ENCODE data around the gene GABRB1.
A peak's percentile ranks its signal among the peaks of the same experiment; 100 is the strongest.

The GABRB1 gene

DNA sequence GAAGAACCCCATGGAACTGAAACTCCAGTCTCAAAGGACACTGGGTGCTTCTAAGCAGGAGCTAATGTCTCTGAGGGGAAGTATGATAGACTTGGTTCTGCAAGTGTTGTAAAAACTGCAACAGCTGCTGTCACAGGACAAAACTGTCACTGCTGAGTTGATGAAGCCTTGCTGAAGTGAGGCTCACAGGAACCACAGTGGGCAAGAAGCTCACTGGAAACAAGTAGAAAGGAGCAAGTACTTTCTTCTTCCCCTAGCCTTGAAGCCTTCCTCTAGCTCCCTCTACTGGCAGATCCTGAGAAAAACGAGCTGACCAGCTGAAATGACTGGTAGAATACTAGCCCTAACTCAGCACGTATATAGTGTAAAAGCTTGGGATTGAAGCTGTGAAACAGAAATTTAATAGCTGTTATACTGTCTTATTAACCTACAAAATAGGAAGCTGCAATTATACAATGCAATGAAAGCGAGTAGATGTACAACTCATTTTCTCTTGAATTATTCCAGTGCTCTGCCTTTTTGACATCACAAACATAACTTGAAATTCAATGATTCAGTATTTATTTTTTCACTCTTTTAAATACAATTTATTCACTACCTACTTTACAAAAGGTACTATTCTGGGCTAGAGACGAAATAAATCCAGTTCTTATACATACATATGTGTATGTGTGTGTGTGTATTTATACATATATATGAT is 91.4 kb downstream of the GABRB1 start:
- DNase-seq, result peak; percentile 44

DNA sequence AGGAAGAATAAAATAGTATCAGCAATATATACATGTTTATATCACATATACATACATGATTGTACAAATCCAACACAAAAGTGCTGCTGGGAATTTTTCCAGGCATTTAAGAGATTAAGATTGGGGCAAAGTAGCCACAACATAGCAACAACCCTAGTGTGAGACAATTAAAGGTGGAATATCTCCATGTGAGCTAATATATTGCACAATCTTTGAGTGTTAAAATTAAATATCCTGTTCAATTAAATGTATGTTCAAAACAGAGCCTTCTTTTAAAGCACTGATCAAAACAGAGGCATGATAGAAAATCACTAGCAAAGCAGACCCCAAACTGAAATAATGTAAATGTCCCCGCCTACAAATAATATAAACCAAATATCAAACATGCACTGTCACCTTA is 97.6 kb downstream of the GABRB1 start:
- DNase-seq, result no peak

DNA sequence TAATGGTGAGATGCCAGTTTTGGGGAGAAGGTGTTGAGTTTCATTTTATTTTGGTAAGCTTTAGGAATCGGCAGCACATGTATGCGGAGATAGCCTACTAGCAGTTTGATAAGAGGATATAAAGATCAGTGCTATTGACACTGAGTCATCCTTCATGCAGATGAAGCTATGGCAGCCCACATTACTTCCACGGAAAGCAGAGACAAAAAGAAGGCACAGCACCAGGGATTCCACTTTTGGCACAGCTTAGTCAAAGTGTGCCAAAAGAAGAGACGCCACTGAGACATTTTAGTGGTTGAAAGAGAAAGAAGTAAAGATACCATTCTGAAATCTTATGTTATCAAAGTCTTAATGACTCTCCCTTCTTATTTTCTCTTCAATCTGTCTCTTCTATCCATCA is 103.8 kb downstream of the GABRB1 start:
- no peak for DNase-seq

DNA sequence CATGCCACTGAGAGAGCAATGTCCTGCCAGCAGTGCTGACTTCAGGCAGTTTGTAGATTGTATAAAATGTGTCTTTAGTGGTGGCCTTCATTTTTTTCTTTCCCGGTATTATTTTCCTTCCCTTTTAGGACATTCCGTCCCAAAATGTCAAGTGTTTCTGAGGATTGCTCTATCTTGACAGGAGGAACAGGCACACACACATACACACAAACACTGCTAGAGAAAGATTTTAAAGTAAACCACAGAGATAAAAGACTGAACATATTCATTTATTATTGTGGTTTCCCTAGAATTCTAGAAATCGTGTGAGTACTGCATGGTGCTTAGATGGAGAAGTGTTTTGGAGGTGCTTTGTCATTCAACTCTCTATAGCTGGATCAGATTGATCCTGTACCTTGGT is 111.9 kb downstream of the GABRB1 start:
- no peak for DNase-seq

DNA sequence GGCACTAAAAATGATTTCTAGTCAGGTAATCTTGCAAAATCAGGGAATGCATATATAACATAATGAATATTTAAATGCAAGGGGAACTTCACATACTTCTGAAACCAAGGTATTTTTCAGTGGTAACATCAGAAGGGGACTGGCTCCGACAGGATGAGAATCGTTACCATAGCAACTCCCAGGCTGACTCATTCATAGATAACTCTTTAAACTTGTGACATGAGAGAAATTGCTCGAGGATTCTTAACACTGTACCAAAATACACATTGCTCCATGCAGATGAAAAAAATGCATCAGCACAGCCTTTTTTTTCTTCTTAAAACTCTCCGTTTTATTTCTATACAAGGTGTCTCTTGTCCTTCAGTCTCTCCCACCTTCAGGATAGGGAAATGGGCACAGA is 114.3 kb downstream of the GABRB1 start:
- no peak for DNase-seq

DNA sequence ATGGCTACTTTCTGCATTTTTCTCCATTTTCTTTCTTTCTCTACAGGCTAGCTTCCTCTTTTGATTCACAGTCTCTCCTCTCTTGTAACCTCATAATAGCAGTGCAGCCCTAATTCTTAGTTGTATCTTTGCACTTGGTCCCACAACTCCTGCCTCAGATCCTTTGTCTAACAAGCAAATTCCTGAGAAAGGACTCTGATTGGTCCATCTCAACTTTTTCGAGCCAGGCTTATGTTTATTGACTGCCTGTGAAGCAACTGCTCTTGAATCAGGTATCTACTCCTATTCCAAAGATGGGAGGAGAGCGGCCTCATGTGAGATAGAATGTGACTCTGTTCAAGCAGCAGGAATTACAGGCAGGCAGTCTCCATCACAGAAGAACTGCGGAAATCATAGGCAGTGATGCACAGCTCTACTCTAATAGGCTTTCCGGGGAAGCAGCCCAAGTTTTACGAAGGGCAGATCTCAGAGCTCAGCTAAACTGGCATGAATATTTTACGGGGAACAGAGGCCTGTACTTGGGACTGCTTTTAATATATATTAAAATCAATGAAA is 123.5 kb downstream of the GABRB1 start:
- DNase-seq, result no peak

DNA sequence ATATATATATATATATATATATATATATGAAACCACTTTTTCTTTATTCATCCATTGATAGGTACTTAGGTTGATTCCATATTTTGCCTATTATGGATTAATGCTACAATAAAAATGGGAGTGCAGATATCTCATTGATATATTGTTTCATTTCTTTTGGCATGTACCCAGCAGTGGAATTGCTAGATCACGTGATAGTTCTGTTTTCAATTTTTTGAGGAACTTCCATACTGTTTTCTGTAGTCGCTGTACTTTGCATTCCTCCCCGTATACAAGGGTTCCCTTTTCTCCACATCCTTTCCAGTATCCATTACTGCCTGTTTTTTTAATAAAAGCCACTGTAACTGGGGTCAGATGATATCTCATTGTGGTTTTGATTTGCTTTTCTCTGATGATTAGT is 124.6 kb downstream of the GABRB1 start:
- DNase-seq, result no peak

DNA sequence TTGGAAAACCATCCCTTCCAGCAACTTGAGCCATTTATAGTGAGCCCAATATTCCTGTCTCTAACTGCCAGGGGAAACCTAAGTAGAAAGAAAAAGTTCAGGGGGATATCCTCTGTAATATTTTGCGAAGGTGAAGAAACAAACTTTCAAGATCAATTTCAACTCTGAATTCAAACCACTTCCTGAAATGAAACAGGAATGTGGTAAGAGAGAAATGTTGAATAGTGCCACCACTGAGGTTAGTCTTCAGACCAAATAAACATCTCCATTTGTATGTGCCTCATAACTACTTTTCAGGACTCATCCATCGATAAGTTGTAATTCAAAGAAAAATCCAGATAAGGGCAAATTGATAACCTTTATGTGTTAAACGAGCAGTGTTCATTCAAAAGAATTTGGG is 128.7 kb downstream of the GABRB1 start:
- no peak for DNase-seq

DNA sequence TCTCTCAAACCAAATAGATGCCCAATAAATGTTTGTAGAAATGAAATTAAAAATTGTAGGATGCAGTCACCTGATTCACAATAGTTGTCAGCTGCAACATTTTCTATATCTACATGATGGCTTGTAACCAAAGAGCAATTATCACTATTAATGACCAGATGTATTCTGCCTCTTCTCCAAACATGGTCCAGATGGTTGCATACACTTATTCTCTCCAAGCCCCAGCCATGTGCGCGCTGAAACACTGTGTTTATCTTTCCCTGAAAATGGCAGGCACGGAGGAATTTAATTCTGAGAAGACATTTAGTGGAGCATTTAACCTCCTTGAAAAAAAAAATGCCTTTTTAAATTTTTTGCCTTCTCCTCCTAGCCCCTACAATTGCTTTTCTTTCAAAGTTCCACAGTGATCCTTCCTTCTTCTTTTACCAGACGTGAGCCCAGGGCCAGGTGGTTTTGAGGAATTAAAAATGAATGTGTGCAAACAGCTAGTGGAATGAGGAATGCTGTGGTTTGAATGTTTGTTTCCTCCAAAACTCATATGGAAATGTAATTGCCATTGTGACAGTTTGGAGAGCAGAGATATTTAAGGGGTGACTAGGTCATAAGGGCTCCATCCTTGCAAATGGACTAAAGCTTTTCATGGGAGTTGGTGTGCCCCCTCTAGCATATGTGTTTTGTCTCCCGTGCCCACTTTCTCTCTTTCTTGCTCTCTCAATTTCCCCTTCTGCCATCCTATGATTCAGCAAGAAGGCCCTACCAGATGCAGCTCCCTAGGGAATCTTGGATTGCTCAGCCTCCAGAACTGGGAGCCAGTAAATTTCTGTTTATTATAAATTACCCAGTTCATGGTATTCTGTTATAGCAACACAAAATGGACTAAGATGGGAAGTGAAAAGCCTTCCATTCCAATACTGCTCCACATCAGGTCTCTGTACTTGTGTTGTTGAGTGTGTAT is 136.0 kb downstream of the GABRB1 start:
- no peak for DNase-seq

DNA sequence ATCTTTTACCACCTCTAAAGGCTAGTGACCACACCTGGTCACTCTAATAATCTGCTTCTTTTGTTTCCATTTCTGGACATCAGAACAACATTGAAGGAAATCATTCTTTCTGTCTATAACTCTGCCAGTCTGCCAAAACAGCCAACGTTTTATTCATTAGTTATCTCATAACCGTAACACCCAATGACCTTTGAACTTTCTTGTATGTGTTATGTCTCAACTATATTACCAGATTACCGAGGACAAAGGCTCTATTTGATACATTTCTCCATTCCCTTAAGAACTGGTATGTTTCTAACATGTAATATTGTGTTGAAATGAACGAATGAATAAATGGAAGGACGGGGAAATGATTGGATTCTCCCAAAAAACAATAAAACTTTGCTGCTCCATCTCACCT is 152.7 kb downstream of the GABRB1 start:
- no peak for DNase-seq

DNA sequence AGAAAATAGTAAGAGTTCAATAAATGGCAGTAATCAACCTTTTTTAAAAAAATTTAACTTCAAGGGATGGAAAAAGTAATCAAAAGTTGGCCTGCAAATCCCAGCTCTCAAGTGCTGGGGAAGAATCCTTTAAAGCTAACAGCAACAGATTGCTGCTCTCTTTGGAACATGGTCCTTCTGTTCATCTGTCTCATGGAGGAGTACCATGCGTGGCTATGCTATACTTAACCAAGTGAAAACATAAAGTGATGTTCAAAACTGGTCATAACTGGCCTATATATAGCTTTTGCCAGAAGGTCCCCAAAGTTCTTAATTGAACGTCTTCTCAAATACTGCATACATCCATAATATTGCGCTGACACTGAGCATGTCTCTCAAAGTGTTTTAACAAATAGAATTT is 154.4 kb downstream of the GABRB1 start:
- no peak for DNase-seq

DNA sequence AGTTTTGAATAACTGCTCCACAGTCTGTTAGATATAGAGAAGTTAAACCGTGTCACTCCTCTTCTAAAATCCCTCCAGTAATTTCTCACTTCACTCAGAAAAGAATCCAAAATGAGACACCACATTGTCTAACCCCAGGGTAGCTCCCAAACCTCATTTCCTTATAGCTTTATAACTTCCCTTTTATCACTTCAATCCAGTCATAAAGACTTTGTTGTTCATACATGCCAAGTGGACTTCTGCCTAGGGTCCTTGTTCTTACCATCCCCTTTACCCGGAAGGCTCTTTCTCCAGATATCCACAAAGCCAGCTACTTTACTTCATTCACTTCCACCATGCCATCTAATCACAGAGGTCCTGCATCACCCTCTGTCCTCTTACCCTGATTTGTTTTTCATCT is 156.2 kb downstream of the GABRB1 start:
- DNase-seq, result no peak

DNA sequence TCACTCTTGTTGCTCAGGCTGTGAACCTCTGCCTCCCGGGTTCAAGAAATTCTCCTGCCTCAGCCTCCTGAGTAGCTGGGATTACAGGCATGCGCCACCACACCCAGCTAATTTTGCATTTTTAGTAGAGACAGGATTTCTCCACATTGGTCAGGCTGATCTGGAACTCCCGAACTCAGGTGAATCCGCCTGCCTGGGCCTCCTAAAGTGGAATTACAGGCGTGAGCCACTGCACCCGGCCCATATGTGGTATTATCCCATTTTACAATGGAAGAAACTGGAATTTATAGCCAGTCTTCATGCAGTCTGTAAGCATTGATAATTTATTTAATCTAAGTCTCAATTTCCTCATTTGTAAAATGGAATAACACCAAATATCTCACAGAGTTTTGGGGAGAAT is 161.8 kb downstream of the GABRB1 start:
- no peak for DNase-seq

DNA sequence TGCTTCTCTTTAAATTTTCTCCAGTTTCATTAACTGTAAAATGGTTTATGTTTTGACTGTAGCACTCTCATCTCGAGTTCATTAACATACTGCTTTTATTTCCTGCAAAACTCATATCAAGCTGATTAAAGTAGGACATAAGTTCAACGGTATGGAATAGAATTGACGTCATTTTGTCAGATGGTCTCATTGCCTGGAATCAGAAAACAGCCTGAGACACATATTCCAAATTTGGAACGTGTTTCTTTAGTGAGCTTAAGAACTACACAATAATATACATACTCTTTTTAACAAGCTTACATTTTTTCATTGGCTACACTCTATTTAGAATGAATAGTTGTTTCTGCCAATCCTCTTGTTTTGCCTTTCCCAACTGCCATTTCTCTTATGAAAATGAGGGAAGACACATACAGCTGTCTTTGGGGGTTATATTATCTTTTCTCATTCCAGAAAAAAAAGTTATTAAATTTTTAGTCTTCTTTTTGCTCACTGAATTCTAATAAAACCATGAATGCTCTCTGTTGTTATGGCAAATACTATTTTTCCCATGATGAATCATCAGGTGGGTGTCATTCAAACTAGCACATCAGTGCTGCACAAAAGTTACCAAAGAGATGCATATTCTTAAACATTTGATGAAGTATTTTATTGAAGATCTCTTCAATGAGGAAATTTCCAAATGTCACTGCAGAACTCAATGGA is 162.8 kb downstream of the GABRB1 start:
- DNase-seq, result no peak

DNA sequence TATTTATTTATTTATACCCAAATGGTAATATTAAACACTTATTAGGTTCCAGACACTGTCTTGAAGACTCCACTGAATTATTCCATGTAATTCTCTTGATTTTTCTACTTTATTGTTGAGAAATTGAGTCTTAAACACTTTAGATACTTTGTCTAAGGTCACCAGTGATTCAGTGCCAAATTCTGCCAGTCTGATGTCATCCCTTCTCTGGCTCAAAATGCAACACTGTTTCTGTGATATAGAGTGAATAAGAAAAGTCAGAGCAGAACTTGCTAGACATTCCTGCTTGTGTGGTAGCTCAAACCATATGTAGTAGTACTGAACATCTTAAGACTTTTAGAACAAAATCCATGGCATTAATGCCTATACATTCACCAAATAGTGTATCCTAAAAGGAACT is 164.3 kb downstream of the GABRB1 start:
- DNase-seq, result no peak

DNA sequence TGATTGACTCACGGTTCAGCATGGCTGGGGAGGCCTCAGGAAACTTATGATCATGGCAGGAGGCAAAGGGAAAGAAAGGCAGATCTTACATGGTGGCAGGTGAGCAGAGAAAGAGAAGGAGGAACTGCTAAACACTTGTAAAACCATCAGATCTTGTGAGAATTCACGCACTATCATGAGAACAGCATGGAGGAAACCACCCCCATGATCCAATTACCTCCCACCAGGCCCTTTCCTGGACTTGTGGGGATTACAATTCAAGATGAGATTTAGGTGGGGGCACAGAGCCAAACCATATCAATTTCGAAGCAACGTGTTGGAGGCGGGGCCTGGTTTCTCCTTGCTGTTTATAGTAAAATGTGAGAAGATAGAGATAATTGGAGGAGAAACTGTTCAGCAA is 167.4 kb downstream of the GABRB1 start:
- no peak for DNase-seq

DNA sequence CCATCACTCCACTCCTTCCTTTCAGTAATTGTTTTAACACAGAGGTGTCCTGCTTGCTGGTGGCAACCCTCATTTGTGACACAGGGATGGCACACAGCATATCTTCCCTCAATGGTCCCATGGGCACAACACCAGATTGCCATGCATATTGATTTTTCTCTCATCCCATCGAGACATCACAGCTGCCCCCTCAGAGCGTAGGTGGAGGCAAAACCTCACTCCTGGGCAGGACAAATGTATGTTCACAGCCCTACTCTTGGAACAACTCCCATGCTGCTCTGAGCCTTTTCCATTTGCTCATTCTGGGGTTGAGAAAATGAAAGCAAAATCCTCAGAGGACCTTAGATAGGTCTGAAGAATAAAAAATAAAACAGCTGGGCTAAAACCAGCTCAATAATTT is 172.2 kb downstream of the GABRB1 start:
- no peak for DNase-seq

DNA sequence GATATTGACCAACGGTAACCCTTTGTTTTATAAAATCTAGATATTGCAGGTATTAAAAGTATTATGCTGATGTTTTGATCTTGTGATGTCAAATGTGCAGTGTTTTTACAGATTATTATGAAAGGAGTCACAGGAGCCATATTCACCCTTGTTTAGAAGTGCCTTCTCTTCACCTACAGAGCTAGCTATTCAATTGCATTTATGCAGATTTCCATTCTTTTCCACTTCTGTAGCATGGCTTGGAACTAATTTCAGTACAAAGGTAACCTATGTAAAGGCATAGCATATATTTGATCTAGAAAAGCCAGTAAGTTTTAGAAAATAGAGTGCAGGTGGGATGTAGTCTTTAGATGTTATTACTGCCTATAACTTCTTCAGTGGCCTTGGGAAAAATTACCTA is 176.2 kb downstream of the GABRB1 start:
- DNase-seq, result no peak

DNA sequence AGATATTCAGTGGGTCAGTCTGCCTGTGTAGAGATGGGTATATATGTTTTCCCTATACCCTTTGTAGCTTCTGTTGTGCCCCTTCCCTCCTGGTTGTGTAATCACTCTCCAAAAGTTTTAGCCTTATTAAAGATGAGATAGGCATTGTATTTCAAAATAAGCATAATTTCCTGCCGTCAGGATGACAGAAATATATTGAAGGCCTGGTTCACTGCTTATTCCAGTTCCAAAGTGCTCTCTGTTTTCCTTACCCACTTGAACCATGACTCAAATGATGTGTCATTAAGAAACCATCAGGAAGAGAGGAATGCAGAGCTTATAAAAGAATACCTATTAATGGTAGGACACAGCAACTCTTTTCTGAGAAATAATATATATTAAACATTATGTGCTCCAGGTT is 178.5 kb downstream of the GABRB1 start:
- DNase-seq, result no peak

DNA sequence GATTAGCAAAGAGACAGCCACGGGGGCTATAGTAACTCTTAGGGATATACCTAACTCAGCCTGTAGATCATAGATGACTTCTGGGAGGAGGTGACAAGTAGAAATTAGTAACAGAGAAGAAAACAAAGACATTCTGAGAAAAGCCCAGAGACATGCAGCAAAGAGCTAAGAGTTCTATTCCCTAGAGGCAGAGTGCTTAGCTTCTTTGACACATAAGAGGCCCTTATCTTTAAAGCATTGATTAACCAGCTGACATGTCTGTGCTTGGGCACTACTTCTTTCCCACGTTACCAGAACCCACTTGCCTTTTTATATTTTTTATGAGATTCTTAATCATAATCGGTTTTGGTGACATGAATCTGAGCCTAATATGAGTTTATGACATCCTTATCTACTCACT is 179.5 kb downstream of the GABRB1 start:
- no peak for DNase-seq

DNA sequence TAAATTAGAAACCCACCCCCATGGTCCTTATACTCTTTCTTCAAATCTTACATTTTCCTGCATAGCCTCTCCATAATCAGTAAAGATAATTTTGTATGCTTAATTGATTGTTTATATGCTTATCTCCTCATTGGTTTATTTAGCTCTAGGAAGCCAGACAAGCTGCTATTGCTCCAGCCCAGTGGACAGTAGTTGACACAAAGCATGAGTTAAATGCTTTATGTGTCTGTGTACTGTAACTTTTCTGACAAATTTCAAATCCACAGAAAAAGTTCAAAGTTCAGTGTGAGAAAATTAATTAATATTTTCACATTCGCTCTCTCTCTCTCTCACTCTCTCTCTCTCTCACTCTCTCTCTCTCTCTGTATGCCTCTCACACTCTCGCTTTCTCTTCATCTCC is 181.7 kb downstream of the GABRB1 start:
- no peak for DNase-seq

DNA sequence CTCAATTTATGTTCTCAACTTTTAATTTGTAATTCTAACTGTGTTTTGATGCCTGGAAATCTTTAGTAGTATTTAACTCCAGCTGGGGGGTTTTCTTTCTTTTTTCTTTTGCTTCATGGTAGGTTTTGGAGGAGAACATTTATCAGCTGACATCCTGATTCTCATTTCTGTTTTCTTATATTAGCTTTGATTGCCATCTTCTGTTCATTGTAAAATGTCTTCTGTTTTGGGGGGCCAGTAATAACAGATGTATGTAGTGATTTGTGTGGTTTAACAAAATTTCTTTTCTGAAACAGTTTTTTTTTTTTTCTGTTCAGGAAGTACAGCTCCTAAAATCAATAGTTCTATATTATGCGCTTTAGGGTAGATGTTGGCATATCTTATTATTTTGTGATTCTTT is 182.2 kb downstream of the GABRB1 start:
- no peak for DNase-seq

DNA sequence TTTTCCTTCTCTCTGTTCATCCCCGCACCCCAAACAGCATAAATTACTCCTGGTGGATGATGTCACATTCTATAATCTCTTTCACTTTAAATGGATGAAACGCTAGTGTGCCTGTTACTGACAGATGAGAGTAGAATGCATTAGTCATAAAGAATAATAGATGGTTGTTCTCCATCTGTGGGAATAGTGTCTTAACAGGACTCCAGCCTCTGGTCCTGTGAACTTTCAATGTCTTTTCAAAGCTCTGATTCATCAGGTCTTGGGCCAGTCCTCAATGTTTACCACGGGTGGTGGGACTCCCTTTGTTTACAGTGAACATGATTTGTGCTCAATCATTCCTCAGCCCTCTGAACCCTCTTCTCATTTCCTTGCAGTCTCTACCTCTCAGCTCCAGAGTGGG is 182.6 kb downstream of the GABRB1 start:
- no peak for DNase-seq

DNA sequence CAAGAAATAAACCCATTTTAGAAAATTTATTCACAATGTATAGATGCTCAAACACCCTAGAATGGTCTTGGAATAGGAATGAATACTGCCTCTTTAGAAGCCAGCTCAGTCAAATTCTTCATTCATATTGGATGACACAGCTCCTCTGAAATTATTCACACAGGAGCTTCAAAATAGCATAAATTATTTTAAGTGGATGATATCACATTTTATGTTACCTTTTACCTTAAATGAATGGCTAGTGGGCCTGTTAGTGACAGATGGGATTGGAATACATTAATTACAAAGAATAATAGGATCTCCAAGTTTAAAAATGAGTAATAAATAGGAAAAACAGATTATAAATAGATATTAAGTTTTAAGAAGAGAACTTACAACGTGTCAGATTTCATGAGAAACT is 184.4 kb downstream of the GABRB1 start:
- no peak for DNase-seq
